ENCODE measurements around the gene OR8S1.
"Not testable (repeated sequence)": the region's sequence is repeated elsewhere in the genome, so short reads cannot be mapped to it uniquely, and the experiment has no call there.

The OR8S1 gene

DNA sequence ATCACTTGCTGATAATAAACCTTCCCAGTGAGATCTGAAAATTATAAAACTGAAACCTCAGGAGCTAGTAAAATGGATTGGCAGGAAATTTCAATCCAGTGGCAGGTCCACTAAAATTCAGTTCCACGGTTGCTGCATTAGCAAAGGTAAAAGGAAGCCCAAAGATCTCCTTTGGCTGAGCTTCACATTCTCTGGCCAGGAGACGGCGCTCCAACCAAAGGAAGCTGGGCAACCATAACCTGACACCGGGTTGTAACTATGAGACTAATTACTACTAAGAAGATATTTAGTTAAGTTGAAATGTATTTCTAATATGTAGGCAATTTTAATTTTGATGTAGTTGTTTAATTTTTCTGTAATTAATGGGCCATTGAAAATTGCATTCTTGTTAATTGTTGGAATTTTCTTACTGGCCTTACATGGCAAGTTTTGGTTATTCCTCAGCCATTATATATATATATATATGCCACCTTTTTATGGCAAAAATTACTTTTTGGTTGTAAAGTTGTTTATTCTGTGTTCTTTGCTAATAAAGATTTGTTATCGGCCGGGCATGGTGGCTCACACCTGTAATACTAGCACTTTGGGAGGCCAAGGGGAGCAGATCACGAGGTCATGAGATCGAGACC is 17.0 kb downstream of the OR8S1 start:
- peaks cover 9% of the 10 kb centered on the region for H3K4me1 Mint-ChIP-seq
- H3K27ac Mint-ChIP-seq = no peak overlapping the region
- H3K36me3 Mint-ChIP-seq = no peaks in the 10 kb centered on the region
- H3K9me3 Mint-ChIP-seq = no peaks in the 10 kb centered on the region
- H3K27me3 Mint-ChIP-seq = peaks cover 1% of the 10 kb centered on the region
- H3K4me3 Mint-ChIP-seq = no peak overlapping the region

DNA sequence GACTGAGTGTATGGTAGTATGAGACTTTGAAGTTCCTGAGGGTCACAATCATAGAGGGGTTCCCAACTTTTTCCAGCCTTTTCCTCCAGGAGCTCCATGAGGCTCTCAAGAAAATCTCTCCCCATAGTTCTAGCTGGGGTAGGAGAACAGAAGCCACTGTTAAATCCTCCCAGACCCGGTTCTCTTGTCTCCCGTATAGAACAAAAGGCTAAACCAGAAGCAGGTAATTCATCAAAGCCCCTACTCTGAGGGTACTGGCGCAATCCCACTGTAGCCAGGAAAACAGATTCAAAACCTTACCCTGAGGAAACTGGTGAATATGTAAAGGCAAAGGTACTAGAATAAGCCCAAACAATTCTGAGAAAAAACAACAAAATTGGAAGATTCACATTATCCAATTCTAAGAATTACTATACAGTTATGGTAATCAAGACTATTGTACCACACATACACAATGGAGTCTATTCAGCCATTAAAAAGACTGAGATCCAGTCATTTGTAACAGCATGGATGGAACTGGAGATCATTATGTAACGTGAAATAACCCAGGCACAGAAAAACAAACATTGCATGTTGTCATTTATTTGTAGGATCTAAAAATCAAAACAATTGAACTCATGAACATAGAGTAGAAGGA is 20.5 kb downstream of the OR8S1 start:
- peaks cover 1% of the 10 kb centered on the region for H3K27me3 Mint-ChIP-seq
- H3K4me3 Mint-ChIP-seq = no peak overlapping the region
- peaks cover 4% of the 10 kb centered on the region for H3K4me1 Mint-ChIP-seq
- H3K27ac Mint-ChIP-seq = no peak overlapping the region
- H3K9me3 Mint-ChIP-seq = no peaks in the 10 kb centered on the region
- peaks cover 1% of the 10 kb centered on the region for H3K36me3 Mint-ChIP-seq

DNA sequence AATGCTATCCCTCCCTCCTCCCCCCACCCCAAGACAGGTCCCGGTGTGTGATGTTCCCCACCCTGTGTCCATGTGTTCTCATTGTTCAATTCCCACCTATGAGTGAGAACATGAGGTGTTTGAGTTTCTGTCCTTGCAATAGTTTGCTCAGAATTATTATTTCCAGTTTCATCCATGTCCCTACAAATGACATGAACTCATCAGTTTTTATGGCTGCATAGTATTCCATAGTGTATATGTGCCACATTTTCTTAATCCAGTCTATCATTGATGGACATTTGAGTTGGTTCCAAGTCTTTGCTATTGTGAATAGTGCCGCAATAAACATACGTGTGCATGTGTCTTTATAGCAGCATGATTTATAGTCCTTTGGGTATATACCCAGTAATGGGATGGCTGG is 21.6 kb downstream of the OR8S1 start:
- H3K4me1 Mint-ChIP-seq, H3K36me3 Mint-ChIP-seq, H3K4me3 Mint-ChIP-seq, H3K9me3 Mint-ChIP-seq, H3K27ac Mint-ChIP-seq, H3K27me3 Mint-ChIP-seq: not testable (repeated sequence)

DNA sequence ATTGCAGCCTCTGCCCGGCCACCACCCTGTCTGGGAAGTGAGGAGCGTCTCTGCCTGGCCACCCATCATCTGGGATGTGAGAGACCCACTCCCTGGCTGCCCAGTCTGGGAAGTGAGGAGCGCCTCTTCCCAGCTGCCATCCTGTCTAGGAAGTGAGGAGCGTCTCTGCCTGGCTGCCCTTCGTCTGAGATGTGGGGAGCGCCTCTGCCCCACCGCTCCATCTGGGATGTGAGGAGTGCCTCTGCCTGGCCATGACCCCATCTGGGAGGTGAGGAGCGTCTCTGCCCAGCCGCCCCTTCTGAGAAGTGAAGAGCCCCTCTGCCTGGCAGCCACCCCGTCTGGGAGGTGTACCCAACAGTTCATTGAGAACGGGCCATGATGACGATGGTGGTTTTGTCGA is 26.2 kb downstream of the OR8S1 start:
- not testable (repeated sequence) for H3K27ac Mint-ChIP-seq, H3K36me3 Mint-ChIP-seq, H3K4me1 Mint-ChIP-seq, H3K4me3 Mint-ChIP-seq, H3K27me3 Mint-ChIP-seq, H3K9me3 Mint-ChIP-seq

DNA sequence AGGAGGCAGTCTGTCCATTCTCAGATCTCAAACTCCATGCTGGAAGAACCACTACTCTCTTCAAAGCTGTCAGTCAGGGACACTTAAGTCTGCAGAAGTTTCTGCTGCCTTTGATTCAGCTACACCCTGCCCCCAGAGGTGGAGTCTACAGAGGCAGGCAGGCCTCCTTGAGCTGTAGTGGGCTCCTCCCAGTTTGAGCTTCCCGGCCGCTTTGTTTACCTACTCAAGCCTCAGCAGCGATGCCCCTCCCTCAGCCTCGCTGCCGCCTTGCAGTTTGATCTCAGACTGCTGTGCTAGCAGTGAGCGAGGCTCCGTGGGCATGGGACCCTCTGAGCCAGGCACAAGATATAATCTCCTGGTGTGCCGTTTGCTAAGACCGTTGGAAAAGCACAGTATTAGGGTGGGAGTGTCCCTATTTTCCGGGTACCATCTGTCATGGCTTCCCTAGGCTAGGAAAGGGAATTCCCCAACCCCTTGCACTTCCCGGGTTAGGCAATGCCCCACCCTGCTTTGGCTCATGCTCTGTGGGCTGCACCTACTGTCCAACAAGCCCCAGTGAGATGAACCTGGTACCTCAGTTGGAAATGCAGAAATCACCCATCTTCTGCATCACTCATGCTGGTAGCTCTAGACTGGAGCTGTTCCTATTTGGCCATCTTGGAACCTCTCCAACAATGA is 28.4 kb downstream of the OR8S1 start:
- not testable (repeated sequence) for H3K27me3 Mint-ChIP-seq, H3K27ac Mint-ChIP-seq, H3K4me1 Mint-ChIP-seq, H3K4me3 Mint-ChIP-seq, H3K9me3 Mint-ChIP-seq, H3K36me3 Mint-ChIP-seq

DNA sequence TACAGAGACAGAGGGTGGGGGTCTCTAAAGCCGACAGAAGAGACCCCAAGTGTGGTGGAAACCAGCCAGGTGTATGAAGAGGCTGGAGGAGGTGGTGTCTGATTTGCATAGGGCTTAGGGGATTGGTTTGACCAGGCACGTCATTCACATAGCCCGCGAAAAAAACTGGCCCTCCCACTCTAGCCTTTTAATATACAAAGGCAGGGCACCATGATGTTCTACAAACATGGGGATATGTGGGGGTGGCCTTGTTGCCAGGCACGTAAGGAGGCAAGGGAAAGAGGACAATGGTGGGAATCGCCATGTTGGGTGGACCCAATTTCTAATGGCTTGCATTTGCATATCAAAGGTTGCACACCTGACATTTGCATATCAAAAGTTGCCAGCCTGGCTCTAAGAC is 31.2 kb downstream of the OR8S1 start:
- Mint-ChIP-seq H3K27ac (no peak overlapping the region), H3K4me1 (peaks cover 7% of the 10 kb centered on the region), H3K4me3 (no peak overlapping the region), H3K36me3 (no peaks in the 10 kb centered on the region), H3K9me3 (no peaks in the 10 kb centered on the region), H3K27me3 (no peaks in the 10 kb centered on the region)

DNA sequence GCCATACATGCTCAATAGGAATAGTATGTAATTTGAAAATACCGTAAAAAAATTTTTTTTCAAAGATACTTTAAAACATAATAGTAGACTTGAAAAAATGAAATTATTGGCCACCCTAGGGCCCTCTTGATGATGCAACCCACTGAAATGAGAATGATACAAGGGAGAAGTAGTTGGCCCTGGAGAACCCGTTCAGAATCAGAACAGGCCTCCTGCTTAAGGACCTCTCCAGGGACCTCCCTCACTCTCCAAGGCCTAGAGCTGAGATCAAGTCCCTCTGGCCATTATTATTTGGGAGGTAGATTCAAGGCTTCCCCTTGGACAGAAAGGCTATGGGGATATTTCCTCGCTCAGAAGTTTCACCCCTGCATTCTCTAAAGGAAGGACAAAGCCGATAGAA is 32.5 kb downstream of the OR8S1 start:
- H3K4me1 Mint-ChIP-seq = peaks cover 1% of the 10 kb centered on the region
- H3K27ac Mint-ChIP-seq = no peak overlapping the region
- no peaks in the 10 kb centered on the region for H3K27me3 Mint-ChIP-seq
- H3K36me3 Mint-ChIP-seq = no peaks in the 10 kb centered on the region
- no peaks in the 10 kb centered on the region for H3K9me3 Mint-ChIP-seq
- H3K4me3 Mint-ChIP-seq = no peak overlapping the region

DNA sequence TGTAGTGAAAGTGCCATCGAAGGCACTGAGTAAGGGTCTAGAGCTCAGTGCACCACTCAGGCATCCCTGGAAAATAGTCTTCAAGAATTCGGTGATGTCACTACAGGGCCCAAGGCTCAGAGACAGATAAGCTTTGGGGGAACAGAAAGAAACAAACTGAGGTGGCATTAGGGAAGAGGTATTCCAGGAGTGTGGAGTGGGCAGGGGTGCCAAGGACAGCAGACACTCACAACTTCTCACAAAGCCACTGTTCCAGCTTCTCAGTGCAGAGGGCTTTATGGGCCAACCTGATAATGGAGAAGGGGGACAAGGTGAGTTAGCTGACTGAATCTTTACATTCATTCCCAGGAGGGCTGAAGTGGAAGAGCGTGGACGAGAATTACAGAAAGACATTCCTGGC is 42.3 kb downstream of the OR8S1 start:
- H3K27ac Mint-ChIP-seq = no peak overlapping the region
- H3K36me3 Mint-ChIP-seq = no peaks in the 10 kb centered on the region
- H3K4me3 Mint-ChIP-seq = no peak overlapping the region
- H3K27me3 Mint-ChIP-seq = peaks cover 2% of the 10 kb centered on the region
- H3K9me3 Mint-ChIP-seq = no peaks in the 10 kb centered on the region
- no peaks in the 10 kb centered on the region for H3K4me1 Mint-ChIP-seq

DNA sequence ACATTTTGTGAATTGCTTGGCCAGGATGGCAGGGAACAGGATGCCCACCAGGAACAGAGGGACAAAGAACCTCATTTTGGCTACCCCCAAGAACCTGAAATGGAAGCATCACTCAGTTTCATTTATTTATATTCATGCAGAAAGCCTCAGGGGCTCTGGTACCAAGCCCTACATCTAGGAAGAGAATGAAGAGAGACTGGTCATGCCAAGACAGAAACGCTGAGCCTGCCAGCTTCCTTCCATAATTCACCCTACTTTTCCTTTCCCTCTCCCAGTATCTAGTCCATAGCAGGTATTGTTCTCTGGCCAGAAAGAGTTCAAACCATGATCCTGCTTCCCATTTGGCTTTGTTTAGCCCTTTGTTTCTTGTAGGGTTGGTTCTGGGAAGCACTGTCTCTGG is 44.5 kb downstream of the OR8S1 start, which contains the start of gene LALBA:
TSS of gene LALBA (minus strand) at position 101 of the 400 bp plus-strand sequence. CDS start at position 75, 26 bp downstream.
- Mint-ChIP-seq H3K36me3 (no peaks in the 10 kb centered on the region), H3K4me1 (no peaks in the 10 kb centered on the region), H3K27ac (no peak within 1 kb of the TSS), H3K9me3 (no peaks in the 10 kb centered on the region), H3K4me3 (no peak within 1 kb of the TSS), H3K27me3 (peaks cover 6% of the 10 kb centered on the region)

DNA sequence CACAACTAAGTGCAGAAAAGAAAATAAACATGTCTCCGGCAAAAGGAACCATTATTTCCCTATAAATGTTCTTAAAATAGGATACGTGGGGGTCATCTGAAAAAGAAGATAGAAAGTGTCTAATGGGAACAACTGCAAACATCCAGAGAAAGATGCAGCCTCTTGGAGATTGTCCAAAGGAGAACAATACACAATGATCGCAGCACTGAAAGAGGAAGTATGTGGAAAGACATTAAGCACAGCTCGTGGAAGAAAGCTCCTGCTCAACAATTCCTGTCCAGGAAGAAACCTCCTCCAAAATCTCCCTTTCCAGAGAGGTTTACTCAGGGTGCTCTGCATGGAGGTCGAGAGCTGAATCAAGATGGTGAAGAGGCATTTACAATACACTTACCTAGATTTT is 46.9 kb downstream of the OR8S1 start:
- Mint-ChIP-seq H3K9me3 (no peaks in the 10 kb centered on the region), H3K4me1 (no peaks in the 10 kb centered on the region), H3K27me3 (peaks cover 8% of the 10 kb centered on the region), H3K36me3 (no peaks in the 10 kb centered on the region), H3K27ac (no peak overlapping the region), H3K4me3 (no peak overlapping the region)

All from activated naive CD4-positive, alpha-beta T cell treated with anti-CD3 and anti-CD28 coated beads, Interleukin-2, amount 50 U/mL, for 24 hours (primary cell).